GM19043 (cell line): ENCODE measurements around the gene PCDHA2.
"Not testable (repeated sequence)": the region's sequence is repeated elsewhere in the genome, so short reads cannot be mapped to it uniquely, and the experiment has no call there.

ENCODE experiments used
- ATAC-seq: cut with Tn5 transposase; IDR thresholded peaks from one replicate; pipeline ENCODE4 v1.9.1; 2021; ENCODE audit warnings: low read depth; ENCODE audit not compliant: unreplicated experiment

Gene PCDHA2

DNA sequence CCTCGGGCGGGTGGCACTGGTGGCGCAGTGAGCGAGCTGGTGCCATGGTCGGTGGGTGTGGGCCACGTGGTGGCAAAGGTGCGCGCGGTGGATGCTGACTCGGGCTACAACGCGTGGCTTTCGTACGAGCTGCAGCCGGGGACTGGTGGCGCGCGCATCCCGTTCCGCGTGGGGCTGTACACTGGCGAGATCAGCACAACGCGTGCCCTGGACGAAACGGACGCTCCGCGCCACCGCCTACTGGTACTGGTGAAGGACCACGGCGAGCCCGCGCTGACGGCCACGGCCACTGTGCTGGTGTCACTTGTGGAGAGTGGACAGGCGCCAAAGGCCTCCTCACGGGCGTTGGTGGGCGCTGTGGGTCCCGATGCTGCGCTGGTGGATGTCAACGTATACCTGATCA lies 14.2 kb downstream of the PCDHA2 start:
- ATAC-seq = no peak

DNA sequence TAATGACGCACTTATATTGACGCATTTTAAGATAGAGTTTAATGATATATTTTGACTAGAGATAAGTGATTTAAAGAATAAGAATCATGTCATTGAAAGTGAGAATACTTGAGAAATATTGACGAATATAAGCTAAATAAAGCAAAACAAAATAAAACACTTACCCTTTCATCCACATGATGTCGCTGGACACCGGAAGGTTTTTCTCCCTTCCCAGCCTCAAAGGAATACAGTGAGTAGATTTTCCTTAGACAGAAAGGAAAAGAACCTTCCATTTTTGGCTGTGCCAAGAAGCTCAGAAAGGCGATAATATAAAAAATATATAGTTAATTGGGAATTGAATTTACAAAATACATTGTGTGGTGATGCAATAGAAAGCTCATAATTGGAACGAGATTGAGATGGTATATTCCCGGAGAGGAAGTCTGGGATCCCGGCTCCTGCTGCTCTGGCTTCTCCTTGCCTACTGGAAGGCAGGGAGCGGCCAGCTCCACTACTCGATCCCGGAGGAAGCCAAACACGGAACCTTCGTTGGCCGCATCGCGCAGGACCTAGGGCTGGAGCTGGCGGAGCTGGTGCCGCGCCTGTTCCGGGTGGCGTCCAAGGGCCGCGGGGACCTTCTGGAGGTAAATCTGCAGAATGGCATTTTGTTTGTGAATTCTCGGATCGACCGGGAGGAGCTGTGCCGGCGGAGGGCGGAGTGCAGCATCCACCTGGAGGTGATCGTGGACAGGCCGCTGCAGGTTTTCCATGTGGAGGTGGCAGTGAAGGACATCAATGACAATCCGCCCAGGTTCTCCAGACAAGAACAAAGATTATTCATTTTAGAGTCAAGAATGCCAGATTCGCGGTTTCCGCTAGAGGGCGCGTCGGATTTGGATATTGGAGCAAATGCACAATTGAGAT lies 27.0 kb downstream of the PCDHA2 start, which contains the start of gene PCDHA5:
TSS of gene PCDHA5 (plus strand) at position 239 of the 906 bp plus-strand sequence.
- no peak for ATAC-seq

DNA sequence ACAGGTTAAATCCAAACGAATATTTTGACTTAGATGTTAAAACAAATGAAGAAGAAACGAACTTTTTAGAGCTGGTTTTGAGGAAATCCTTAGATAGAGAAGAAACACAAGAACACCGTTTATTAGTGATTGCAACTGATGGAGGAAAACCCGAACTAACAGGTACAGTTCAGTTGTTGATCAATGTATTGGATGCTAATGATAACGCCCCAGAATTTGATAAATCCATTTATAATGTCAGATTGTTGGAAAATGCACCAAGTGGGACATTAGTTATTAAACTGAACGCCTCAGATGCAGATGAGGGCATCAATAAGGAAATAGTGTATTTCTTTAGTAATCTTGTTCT lies 27.6 kb downstream of the PCDHA2 start:
- ATAC-seq = no peak

DNA sequence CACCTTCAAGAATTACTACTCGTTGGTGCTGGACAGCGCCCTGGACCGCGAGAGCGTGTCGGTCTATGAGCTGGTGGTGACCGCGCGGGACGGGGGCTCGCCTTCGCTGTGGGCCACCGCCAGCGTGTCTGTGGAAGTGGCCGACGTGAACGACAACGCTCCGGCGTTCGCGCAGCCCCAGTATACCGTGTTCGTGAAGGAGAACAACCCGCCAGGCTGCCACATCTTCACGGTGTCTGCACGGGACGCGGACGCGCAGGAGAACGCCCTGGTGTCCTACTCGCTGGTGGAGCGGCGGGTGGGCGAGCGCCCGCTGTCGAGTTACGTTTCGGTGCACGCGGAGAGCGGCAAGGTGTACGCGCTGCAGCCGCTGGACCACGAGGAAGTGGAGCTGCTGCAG lies 28.3 kb downstream of the PCDHA2 start:
- not testable (repeated sequence) for ATAC-seq

DNA sequence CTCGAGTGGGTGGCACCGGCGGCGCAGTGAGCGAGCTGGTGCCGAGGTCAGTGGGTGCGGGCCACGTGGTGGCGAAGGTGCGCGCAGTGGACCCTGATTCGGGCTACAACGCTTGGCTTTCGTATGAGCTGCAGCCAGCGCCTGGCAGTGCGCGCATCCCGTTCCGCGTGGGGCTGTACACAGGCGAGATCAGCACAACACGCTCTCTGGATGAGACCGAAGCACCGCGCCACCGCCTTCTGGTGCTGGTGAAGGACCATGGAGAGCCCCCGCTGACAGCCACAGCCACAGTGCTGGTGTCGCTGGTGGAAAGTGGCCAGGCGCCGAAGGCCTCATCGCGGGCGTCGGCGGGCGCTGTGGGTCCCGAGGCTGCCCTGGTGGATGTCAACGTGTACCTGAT lies 28.8 kb downstream of the PCDHA2 start:
- ATAC-seq = no peak

DNA sequence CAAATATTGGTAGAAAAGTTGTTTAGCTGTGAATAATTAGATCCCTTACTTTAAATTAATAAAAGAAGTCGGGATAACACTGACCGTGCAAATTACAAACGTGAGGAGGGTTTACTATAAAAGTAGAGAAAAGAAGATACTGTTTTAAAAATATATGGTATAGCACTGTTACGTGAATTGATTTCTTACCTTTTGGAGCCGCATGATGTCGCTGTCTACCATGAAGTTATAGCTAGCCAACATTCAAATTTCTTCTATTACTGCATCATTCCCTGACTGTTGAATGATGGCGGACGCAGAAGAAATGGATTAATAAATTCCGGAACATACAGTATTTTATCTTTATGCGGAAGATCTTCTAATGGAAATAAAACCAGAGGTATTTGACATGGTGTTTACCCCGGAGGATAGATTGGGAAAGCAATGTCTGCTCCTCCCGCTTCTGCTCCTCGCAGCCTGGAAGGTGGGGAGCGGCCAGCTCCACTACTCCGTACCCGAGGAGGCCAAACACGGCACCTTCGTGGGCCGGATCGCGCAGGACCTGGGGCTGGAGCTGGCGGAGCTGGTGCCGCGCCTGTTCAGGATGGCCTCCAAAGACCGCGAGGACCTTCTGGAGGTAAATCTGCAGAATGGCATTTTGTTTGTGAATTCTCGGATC lies 33.2 kb downstream of the PCDHA2 start, which contains the start of gene PCDHA6:
TSS of gene PCDHA6 (plus strand) at position 257 of the 658 bp plus-strand sequence. CDS start at position 389, 132 bp downstream.
- ATAC-seq = no peak

DNA sequence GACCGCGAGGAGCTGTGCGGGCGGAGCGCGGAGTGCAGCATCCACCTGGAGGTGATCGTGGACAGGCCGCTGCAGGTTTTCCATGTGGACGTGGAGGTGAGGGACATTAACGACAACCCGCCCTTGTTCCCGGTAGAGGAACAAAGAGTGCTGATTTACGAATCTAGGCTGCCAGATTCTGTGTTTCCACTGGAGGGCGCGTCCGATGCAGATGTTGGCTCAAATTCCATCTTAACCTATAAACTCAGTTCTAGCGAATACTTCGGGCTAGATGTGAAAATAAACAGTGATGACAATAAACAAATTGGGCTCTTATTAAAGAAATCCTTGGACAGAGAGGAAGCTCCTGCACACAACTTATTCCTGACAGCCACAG lies 33.7 kb downstream of the PCDHA2 start:
- ATAC-seq = no peak

DNA sequence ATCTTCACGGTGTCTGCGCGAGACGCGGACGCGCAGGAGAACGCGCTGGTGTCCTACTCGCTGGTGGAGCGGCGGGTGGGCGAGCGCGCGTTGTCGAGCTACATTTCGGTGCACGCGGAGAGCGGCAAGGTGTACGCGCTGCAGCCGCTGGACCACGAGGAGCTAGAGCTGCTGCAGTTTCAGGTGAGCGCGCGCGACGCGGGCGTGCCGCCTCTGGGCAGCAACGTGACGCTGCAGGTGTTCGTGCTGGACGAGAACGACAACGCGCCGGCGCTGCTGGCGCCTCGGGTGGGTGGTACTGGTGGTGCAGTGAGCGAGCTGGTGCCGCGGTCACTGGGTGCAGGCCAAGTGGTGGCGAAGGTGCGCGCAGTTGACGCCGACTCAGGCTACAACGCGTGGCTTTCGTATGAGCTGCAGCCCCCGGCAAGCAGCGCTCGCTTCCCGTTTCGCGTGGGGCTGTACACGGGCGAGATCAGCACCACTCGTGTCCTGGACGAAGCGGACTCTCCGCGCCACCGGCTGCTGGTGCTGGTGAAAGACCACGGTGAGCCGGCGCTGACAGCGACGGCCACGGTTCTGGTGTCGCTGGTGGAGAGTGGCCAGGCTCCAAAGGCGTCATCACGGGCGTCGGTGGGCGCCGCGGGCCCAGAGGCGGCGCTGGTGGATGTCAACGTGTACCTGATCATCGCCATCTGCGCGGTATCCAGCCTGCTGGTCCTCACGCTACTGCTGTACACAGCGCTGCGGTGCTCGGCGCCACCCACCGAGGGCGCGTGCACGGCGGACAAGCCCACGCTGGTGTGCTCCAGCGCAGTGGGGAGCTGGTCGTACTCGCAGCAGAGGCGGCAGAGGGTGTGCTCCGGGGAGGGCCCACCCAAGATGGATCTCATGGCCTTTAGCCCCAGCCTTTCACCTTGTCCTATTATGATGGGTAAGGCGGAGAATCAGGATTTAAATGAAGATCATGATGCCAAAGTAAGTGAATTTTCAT lies 35.2 kb downstream of the PCDHA2 start:
- not testable (repeated sequence) for ATAC-seq

DNA sequence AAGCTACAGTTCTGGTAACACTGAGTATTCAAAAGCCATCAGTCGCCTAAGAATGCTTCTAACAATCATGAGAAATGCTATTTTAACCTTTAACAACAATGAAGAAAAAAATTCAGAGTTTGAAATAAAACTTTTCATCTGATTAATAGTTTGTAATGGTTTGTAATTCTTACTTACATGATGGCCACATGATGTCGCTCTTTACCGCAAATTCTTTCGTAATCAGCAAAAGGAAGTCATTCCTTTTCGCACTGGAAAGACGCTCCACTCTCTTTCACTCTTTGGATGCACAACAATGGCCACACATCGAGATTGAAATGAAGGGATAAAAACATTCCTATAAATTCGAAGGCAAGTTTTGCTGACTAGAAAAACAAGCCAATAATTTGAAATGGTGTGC lies 39.3 kb downstream of the PCDHA2 start, which contains the start of gene PCDHA7:
TSS of gene PCDHA7 (plus strand) at position 277 of the 400 bp plus-strand sequence. CDS start at position 392, 115 bp downstream.
- ATAC-seq = no peak

DNA sequence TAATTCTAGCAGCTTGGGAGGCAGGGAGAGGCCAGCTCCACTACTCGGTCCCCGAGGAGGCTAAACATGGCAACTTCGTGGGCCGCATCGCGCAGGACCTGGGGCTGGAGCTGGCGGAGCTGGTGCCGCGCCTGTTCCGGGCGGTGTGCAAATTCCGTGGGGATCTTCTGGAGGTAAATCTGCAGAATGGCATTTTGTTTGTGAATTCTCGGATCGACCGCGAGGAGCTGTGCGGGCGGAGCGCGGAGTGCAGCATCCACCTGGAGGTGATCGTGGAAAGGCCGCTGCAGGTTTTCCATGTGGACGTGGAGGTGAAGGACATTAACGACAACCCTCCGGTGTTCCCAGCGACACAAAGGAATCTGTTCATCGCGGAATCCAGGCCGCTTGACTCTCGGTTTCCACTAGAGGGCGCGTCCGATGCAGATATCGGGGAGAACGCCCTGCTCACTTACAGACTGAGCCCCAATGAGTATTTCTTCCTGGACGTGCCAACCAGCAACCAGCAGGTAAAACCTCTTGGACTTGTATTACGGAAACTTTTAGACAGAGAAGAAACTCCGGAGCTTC lies 39.9 kb downstream of the PCDHA2 start:
- not testable (repeated sequence) for ATAC-seq

DNA sequence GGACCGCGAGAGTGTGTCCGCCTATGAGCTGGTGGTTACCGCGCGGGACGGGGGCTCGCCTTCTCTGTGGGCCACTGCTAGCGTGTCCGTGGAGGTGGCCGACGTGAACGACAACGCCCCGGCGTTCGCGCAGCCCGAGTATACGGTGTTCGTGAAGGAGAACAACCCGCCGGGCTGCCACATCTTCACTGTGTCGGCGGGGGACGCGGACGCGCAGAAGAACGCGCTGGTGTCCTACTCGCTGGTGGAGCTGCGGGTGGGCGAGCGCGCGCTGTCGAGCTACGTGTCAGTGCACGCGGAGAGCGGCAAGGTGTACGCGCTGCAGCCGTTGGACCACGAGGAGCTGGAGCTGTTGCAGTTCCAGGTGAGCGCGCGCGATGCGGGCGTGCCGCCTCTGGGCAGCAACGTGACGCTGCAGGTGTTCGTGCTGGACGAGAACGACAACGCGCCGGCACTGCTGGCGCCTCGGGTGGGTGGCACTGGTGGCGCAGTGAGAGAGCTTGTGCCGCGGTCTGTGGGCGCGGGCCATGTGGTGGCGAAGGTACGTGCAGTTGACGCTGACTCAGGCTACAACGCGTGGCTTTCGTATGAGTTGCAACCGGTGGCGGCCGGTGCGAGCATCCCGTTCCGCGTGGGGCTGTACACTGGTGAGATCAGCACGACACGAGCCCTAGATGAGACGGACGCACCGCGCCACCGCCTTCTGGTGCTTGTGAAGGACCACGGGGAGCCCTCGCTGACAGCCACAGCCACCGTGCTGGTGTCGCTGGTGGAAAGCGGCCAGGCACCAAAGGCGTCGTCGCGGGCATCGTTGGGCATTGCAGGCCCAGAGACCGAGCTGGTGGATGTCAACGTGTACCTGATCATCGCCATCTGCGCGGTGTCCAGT lies 41.2 kb downstream of the PCDHA2 start:
- ATAC-seq = no peak

DNA sequence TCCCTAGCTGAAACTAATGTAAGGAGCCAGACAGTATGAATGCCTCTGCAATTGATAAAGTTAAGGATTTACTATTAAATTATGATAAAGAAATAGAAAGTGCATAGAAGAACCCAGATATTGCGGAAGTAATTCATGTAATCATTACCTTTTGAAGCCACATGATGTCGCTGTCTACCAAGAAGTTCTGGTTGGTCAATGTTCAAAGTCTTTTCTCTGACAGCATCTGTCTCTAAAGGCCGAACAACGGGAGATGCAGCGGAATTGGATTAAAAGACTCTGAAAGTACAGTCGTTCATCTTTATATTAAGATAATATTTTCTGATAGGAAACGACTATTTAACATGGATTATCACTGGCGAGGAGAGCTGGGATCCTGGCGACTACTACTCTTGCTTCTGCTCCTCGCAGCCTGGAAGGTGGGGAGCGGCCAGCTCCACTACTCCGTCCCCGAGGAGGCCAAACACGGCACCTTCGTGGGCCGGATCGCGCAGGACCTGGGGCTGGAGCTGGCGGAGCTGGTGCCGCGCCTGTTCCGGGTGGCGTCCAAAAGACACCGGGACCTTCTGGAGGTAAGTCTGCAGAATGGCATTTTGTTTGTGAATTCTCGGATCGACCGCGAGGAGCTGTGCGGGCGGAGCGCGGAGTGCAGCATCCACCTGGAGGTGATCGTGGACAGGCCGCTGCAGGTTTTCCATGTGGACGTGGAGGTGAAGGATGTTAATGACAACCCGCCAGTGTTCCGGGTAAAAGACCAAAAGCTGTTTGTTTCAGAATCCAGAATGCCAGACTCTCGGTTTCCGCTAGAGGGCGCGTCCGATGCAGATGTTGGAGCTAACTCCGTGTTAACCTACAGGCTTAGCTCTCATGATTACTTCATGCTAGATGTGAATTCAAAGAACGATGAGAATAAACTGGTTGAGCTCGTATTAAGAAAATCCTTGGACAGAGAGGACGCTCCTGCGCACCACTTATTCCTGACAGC lies 46.6 kb downstream of the PCDHA2 start, which contains the start of gene PCDHA8:
TSS of gene PCDHA8 (plus strand) at position 210 of the 985 bp plus-strand sequence. CDS start at position 345, 135 bp downstream.
- no peak for ATAC-seq

DNA sequence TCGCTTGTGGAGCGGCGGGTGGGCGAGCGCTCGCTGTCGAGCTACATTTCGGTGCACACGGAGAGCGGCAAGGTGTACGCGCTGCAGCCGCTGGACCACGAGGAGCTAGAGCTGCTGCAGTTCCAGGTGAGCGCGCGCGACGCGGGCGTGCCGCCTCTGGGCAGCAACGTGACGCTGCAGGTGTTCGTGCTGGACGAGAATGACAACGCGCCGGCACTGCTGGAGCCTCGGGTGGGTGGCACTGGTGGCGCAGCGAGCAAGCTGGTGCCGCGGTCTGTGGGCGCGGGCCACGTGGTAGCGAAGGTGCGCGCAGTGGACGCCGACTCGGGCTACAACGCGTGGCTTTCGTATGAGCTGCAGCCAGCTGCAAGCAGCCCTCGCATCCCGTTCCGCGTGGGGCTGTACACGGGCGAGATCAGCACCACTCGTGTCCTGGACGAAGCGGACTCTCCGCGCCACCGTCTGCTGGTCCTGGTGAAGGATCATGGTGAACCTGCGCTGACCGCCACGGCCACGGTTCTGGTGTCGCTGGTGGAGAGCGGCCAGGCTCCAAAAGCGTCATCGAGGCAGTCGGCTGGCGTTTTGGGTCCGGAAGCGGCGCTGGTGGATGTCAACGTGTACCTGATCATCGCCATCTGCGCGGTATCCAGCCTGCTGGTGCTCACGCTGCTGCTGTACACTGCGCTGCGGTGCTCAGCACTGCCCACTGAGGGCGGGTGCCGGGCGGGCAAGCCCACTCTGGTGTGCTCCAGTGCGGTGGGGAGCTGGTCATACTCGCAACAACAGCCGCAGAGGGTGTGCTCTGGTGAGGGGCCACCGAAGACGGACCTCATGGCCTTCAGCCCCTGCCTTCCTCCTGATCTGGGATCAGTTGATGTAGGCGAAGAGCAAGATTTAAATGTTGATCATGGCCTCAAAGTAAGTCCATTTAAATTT lies 48.4 kb downstream of the PCDHA2 start:
- no peak for ATAC-seq
